GM18873 (cell line): ENCODE measurements around the gene DESI1.
"Not testable (repeated sequence)": the region's sequence is repeated elsewhere in the genome, so short reads cannot be mapped to it uniquely, and the experiment has no call there.

Source experiments
- ATAC-seq: cut with Tn5 transposase; IDR thresholded peaks from one replicate; pipeline ENCODE4 v1.9.1; 2021; ENCODE audit warnings: mild to moderate bottlenecking, moderate library complexity, moderate number of reproducible peaks; ENCODE audit not compliant: unreplicated experiment, low FRiP score

DESI1 gene

DNA sequence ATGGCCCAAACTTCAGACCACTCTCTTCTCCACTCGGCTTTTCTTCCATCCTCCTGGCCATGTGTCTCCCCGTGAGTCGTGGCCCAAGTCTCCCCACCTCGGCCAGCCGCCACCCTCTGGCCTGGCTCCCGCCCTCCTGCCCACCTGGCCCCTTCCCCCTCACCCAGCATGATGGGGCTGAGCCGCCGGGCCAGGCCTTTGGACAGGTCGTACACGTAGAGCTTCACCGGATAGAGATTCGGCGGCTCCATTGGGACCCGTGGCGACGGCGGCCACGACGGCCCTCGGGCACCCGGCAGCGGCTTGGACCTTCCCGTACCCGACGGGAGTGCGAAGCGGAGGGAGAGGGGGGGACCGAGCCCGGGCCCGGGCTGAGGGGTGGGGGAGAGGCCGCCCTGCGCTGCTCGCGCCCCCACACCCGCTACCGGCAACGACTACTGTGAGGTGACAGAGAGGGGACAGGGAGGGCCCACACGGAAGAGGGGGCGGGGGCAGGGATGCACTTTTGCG, at the start of gene DESI1:
DESI1 (minus strand) TSS at position 455 of the 510 bp plus-strand sequence; CDS start at position 251, 204 bp downstream.
- peak; percentile 18 for ATAC-seq

DNA sequence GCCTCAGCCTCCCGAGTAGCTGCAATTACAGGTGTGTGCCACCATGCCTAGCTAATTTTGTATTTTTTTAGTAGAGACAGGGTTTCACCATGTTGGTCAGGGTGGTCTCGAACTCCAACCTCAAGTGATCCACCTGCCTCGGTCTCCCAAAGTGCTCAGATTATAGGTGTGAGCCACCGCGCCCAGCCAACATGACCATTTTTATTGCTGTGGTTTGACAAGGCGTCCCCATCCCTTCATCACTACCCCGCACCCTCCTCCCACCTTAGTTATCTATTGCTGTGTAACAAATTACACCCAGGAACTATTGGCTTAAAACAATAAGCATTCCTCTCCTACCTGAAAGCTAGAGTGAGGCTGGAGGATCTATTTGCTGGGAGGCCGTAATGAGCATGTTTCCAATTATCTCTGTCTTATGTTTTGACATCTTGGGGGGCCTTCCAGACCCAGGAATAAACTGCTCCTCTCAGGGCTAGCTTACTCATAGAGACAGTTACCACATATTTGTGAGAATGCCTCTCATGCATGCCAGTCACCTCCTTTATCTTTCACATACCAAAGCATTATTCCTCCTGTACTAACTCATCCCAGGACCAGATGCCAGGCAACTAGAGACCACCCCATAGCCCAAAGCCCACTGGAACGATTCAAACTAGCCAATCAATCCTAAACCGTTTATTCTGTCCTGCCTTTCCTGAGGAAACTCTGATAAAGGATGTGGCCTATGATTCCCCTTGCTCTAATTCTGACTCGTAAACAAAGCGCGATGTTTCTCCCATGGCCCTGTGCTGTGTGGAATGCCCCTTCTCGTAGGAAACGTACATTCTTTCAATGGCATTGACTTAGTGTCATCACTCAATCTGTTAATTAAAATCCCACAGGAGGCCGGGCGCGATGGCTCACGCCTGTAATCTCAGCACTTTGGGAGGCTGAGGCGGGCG, 48.4 kb upstream of the DESI1 start:
- ATAC-seq: no peak

DNA sequence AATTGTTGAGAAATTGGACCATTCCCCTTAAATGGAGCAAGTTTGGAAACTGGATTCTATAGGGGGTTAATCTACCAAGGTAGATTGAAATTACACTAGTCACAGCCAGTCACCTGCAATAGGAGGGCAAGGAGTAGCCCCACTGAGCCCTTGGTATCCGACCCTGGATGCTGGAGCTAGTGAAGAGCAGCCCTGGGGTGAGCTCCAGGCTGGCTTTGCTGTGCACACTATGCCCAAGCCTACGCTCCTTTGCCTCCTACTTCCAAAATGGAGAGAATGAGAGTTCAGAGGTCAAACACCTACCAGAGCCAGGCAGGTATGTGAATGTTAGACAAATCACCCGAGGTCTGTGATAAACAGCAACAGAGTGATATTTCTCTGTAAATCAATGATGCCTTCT, 44.1 kb upstream of the DESI1 start:
- no peak for ATAC-seq

DNA sequence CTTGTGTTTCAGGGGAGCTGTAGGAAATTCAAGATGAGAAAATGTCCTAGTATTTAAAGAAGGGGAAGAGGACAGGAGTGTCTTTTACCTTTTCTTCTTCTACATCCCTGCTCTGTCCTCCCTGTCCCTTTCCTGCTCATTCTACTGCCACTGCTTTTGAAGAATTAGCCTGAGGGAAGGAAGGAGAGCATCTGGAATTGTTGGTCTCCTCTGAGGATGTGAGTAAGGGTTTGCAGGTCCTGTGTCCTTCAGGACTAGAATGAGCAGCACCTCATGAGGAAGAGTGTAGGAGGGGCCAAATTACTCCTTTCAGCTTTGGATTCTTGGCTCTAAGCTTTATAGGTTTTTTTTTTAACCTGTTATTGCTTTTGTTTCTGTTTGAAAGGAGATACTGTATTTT, 43.6 kb upstream of the DESI1 start:
- ATAC-seq: no peak

DNA sequence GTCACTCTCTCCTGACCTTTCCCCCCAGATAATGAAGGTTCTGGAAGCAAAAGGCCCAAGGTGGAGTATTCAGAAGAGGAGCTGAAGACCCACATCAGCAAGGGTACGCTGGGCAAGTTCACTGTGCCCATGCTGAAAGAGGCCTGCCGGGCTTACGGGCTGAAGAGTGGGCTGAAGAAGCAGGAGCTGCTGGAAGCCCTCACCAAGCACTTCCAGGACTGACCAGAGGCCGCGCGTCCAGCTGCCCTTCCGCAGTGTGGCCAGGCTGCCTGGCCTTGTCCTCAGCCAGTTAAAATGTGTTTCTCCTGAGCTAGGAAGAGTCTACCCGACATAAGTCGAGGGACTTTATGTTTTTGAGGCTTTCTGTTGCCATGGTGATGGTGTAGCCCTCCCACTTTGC, 42.8 kb upstream of the DESI1 start:
- not testable (repeated sequence) for ATAC-seq

GRCh38 chr22:41661713-41662112, 40.9 kb upstream of the DESI1 start:
- no peak for ATAC-seq

- ATAC-seq: no peak
Measured at GRCh38 chr22:41661088-41661487, 40.2 kb upstream of the DESI1 start.

DNA sequence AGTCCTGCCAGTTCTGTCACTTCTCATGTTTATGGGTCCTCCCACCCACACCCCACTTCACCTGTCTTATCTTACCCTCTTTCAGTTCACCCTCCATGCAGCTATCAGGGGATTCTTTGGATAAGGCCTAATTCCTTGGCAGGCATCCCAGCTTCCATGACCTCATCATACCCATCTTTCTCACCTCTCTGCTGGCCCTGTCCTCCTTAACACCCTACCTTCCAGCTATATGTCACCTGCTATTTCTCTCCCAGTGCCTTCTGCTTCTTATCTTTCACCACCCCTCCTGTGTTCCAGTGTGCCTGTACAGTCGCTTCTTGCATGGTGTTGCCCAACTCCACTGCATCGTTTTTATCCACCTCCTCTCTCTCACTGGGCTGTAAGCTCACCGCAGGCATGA, 39.6 kb upstream of the DESI1 start:
- no peak for ATAC-seq

- no peak for ATAC-seq
Measured at GRCh38 chr22:41659941-41660340, 39.1 kb upstream of the DESI1 start.

DNA sequence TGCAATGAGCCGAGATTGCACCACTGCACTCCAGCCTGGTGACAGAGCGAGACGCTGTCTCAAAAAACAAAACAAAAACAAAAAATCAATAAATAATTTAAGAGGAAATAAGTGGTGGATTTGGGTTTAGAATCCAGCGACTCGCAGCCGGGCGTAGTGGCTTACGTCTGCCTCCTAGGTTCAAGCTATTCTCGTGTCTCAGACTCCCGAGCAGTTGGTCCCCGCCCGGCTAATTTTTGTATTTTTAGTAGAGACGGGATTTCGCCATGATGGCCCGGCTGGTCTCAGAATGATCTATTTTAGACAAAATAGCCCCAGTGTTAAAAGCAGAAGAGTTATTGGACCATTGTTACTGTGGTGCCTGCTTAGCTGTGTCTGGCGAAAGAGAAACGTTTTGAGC, 38.0 kb upstream of the DESI1 start:
- no peak for ATAC-seq

- ATAC-seq: no peak
Measured at GRCh38 chr22:41657709-41658108, 36.9 kb upstream of the DESI1 start.

DNA sequence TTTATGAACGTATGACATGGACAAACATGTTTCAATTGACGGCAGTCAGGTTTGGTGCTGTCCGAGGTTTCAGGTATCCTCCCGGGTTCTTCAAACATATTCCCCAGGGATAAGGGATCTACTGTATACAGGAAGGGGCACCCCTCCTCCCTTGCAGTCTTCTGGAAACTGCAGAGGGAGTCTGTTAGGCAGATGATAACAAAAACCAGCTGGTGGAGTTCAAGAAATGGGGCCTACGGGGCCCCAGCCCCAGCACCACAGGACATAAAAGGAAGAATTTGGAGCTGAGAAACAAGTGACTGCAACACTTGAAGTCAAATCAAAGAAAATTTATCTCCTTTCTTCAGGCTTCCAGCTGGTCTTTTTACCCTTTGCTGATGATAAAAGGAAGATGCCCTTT, 35.7 kb upstream of the DESI1 start:
- no peak for ATAC-seq

- no peak for ATAC-seq
Measured at GRCh38 chr22:41654322-41654721, 33.5 kb upstream of the DESI1 start.

- no peak for ATAC-seq
Measured at GRCh38 chr22:41650821-41651220, 30.0 kb upstream of the DESI1 start.

DNA sequence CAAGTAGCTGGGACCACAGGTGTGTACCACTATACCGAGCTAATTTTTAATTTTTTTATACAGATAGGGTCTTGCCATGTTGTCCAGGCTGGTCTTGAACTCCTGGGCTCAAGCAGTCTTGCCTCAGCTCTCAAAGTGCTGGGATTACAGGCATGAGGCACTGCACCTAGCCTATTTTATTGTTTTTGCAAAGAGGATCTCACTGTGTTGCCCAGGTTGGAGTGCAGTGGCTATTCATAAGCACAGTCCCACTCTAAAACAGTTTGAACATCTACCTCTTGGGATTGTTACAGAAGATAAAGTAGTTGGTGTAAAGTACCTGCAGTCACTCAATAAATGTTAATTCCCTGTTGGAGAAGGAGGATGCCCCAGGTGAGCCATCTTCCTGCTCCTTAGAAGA, 29.4 kb upstream of the DESI1 start:
- no peak for ATAC-seq

GRCh38 chr22:41648432-41648831, 27.6 kb upstream of the DESI1 start:
- ATAC-seq: no peak

GRCh38 chr22:41647771-41648170, 26.9 kb upstream of the DESI1 start:
- ATAC-seq: no peak

DNA sequence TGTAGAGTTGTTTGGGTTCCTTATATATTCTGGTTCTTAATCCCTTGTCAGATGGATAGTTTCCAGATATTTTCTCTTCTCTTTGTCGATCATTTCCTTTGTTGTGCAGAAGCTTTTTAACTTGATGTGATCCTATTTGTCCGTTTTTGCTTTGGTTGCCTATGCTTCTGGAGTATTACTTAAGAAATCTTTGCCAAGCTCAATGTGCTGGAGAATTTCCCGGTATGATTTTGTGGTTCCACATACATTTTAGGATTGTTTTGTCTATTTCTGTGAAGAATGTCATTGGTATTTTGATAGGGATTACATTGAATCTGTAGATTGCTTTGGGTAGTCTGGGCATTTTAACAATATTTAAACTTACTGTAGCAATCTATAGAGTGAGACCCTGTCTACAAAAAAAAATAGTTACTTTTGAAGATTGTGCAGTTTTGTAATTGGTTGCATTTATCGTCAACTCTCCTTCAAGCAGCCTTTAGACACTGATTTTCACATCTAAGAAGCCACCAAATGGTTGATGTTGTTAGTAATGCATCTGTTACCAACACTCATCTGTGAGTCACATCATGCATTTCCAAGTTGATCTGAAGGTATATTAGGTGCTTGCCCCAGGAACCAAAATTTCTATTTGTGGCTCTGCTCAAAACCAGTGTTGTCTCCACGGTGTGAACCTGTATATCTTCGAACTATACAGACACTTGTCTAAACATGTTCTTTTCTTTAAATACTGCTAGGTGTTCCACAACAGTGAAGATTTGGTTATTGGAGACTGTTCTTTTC, 21.7 kb upstream of the DESI1 start:
- no peak for ATAC-seq

DNA sequence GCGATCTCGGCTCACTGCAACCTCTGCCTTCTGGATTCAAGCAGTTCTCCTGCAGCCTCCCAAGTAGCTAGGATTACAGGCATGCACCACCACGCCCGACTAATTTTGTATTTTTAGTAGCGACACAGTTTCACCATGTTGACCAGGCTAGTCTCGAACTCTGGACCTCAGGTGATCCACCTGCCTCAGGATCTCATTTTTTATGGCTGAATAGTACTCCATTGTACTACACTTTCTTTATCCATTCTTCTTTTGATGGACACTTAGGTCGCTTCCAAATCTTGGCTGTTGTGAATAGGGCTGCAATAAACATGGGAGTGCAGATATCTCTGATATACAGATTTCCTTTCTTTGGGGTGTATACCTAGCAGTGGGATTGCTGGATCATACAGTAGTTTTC, 21.0 kb upstream of the DESI1 start:
- no peak for ATAC-seq

GRCh38 chr22:41638748-41639147, 17.9 kb upstream of the DESI1 start:
- ATAC-seq: no peak

DNA sequence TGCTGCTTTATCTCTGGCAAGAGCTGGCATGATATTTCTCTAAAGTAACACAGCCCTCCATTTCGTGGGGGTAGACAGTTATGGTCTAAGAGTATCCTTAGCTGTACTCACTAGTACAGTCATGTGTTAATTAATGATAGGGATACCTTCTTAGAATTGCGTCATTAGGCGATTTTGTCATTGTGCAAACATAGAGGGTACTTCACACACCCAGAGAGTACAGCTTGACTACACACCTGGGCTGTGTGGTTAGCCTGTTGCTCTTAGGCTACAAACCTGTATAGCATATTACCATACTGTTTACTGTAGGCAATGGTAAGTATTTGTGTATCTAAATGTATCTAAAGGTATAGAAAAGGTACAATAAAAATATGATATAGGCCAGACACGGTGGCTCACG, 17.3 kb upstream of the DESI1 start:
- ATAC-seq: no peak
